ENCODE data around the gene CASZ1.

DNA sequence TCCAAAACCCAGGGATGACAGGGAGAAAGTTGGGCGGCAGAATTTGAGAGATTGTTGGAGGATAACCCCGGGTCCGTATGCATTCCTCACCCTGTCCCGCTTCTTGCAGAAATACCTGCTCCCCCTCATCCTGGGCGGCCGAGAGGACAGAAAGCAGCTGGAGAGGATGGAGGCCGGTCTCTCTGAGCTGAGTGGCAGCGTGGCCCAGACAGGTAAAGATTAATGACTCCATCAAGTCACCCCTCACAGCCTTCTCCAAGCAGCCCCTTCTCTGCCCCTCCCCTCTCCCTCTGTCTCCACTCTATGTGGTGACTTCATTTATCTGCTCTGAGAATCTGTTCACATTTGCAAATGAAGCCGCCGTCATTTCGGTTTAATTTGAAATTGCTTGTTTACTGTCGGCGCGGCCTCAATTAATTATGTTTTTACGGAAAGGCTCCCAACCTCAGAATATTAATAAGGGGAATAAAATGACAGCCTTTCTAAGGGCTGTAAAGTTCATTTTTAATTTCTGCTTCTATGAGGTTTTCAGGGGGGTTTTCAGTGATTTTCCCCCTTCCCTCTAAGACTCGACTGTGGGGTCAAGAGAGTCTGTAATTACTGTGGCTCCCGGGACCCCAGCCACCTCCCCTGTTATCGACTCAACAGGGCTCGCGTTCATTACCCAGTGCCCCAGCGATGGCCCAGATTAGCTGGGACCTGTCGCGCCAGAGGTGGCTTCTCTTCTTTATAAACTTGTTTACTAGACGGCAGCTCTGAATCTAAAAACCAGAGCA is 173.3 kb downstream of the CASZ1 start:
- TF ChIP-seq SUZ12 (IDR thresholded peaks at IDR 0.05; ENCODE audit: extremely low read depth, insufficient read depth, insufficient read length), result no peak
- TF ChIP-seq YY1 (IDR thresholded peaks at IDR 0.05; ENCODE audit: insufficient read depth, insufficient read length), result no peak
